NCI-H187 treated with DMSO at 0.1 percent for 48 hours (cell line): Measurements from ENCODE around the gene PCDHGA4.
"Not testable (repeated sequence)": the region's sequence is repeated elsewhere in the genome, so short reads cannot be mapped to it uniquely, and the experiment has no call there.

Experiments used
- DNase-seq: peaks from one replicate; lab custom pipeline; 2025; lab: John Stamatoyannopoulos, UW

The PCDHGA4 gene

GRCh38 chr5:141349917-141350619, 4.8 kb upstream of the PCDHGA4 start, which contains the start of gene PCDHGB1:
TSS of gene PCDHGB1 (plus strand) at chr5:141350099. CDS start at chr5:141350261, 162 bp downstream.
- DNase-seq = no peak

DNA sequence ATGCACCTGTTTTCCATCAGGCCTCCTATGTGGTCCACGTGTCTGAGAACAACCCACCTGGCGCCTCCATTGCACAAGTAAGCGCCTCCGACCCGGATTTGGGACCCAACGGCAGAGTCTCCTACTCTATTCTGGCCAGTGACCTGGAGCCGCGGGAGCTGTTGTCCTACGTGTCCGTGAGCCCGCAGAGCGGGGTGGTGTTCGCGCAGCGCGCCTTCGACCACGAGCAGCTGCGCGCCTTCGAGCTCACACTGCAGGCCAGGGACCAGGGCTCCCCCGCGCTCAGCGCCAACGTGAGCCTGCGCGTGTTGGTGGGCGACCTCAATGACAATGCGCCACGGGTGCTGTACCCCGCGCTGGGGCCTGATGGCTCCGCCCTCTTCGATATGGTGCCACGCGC, 3.2 kb upstream of the PCDHGA4 start:
- no peak for DNase-seq

DNA sequence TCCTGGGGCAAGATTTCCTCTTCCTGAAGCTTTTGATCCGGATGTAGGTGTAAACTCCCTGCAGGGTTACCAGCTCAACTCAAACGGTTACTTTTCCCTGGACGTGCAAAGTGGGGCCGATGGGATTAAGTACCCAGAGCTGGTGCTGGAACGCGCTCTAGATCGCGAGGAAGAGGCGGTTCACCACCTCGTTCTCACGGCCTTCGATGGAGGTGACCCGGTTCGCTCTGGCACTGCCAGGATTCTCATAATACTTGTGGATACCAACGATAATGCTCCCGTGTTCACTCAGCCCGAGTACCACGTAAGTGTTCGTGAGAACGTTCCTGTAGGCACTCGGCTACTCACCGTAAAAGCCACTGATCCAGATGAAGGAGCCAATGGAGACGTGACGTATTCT, 820 bp downstream of the PCDHGA4 start:
- DNase-seq = no peak

DNA sequence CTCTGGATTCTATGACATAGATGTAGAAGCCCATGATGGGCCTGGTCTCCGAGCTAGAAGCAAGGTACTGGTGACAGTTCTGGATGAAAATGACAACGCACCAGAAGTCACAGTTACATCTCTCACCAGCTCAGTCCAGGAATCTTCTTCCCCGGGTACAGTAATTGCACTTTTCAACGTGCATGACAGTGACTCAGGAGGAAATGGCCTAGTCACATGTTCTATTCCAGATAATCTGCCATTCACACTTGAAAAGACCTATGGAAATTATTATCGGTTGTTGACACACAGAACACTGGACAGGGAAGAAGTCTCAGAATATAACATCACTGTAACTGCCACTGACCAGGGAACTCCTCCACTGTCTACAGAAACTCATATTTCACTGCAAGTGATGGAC, 1.3 kb downstream of the PCDHGA4 start:
- DNase-seq = no peak

- no peak for DNase-seq
Observed at GRCh38 chr5:141356950-141357349, 2.1 kb downstream of the PCDHGA4 start.

GRCh38 chr5:141359790-141360426, 5.1 kb downstream of the PCDHGA4 start, which contains the start of gene PCDHGB2:
TSS of gene PCDHGB2 (plus strand) at chr5:141359994. CDS start at chr5:141360136, 142 bp downstream.
- no peak for DNase-seq

- no peak for DNase-seq
Observed at GRCh38 chr5:141360685-141361084, 5.9 kb downstream of the PCDHGA4 start.

- DNase-seq = no peak
Observed at GRCh38 chr5:141362719-141363118, 7.9 kb downstream of the PCDHGA4 start.

DNA sequence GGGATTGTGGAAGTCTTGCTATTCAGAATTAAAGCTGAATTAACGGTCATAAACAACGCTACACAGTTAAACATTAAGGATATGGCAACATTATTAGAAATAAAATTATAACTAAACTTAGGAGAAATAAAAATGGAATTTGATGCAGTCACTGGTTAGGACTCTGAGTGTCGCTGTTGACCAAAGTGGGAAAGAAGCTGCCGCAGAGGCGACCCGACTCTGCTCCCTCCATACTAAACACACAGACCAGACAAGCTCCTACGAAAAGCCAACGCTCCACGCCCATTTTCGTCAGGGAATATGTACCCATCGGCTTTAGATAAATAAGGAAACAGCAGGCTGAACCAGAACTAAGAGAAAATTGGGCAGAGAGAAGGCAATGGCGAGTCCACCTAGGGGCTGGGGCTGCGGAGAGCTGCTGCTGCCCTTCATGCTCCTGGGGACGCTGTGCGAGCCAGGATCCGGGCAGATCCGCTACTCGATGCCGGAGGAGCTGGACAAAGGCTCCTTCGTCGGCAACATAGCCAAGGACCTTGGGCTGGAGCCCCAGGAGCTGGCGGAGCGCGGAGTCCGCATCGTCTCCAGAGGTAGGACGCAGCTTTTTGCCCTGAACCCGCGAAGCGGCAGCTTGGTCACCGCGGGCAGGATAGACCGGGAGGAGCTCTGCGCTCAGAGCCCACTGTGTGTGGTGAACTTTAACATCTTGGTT, 9.3 kb downstream of the PCDHGA4 start, which contains the start of gene PCDHGA5:
PCDHGA5 (plus strand) TSS at position 211 of the 709 bp plus-strand sequence; CDS start at position 380, 169 bp downstream.
- DNase-seq = no peak

GRCh38 chr5:141366016-141366896, 11.4 kb downstream of the PCDHGA4 start:
- DNase-seq = no peak

GRCh38 chr5:141369994-141370848, 15.4 kb downstream of the PCDHGA4 start, which contains the start of gene PCDHGB3:
TSS of gene PCDHGB3 (plus strand) at chr5:141370242. CDS start at chr5:141370395, 153 bp downstream.
- DNase-seq = no peak

GRCh38 chr5:141371572-141372475, 17.0 kb downstream of the PCDHGA4 start:
- no peak for DNase-seq

DNA sequence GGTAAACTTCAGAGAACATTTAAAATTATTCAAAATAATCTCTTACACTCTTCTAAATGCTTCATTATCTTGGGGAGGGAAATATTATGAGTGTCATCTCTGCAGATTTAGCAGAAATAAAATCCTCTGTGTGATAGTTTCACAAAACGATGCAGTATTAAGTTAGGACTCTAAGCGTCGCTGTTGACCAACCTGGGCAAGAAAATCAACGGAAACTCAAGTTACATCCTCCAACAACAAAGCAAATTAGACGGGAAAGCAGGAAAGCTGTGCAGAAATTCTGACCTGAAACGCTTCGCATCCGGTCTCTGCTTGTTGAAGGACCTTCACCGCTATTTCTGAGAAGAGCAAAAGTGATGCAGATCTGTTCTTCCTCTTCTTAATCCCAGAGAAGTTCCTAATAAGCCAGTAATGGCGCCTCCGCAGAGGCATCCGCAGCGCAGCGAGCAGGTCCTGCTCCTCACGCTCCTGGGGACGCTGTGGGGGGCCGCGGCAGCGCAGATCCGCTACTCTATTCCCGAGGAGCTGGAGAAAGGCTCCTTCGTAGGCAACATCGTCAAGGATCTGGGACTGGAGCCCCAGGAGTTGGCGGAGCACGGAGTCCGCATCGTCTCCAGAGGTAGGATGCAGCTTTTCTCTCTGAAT, 19.0 kb downstream of the PCDHGA4 start, which contains the start of gene PCDHGA6:
PCDHGA6 (plus strand) TSS at position 219 of the 645 bp plus-strand sequence; CDS start at position 412, 193 bp downstream.
- no peak for DNase-seq

DNA sequence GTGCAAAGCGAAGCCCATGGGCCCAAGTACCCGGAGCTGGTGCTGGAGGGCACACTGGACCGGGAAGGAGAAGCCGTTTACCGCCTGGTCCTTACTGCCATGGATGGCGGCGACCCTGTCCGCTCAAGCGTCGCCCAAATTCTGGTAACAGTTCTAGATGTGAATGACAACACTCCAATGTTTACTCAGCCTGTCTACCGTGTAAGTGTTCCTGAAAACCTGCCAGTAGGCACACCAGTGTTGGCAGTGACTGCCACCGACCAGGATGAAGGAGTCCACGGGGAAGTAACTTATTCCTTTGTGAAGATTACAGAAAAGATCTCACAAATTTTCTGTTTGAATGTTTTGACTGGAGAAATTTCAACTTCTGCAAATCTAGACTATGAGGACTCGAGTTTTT, 19.8 kb downstream of the PCDHGA4 start:
- no peak for DNase-seq

- DNase-seq = not testable (repeated sequence)
Observed at GRCh38 chr5:141375444-141376155, 20.8 kb downstream of the PCDHGA4 start.

DNA sequence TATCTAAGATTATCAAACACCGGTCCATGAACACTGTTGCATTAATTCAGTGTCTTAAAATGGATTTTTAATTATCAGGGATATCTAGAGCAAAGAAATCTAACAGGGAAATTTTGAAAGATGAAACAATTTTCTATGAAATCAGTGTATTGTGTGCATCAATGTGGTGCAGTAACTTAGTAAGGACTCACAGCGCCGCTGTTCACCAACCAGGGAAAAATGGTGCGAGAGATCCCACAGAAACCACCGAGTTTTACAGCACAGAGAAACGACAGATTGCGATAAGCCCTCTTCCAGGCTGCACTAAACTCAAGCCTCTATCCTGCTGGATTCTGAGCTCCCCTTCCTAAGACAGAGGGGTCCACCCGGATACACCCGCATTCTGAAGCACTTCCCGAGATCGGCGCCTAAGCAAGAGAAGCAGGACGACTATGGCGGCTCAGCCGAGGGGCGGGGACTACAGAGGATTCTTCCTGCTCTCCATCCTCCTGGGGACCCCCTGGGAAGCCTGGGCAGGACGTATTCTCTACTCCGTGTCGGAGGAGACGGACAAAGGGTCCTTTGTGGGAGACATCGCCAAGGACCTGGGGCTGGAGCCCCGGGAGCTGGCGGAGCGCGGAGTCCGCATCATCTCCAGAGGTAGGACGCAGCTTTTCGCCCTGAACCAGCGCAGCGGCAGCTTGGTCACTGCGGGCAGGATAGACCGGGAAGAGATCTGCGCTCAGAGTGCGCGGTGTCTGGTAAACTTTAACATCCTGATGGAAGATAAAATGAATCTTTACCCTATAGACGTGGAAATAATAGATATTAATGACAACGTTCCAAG, 27.9 kb downstream of the PCDHGA4 start, which contains the start of gene PCDHGA7:
PCDHGA7 (plus strand) TSS at position 274 of the 826 bp plus-strand sequence; CDS start at position 432, 158 bp downstream.
- DNase-seq = no peak

DNA sequence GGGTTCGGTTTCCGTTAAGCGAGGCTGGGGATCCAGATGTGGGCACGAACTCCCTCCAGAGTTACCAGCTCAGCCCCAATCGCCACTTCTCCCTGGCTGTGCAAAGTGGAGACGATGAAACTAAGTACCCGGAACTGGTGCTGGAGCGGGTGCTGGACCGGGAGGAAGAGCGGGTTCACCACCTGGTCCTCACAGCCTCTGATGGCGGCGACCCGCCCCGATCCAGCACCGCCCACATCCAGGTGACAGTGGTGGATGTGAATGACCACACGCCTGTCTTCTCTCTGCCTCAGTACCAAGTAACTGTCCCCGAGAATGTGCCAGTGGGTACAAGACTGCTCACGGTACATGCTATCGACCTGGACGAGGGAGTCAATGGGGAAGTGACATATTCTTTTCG, 28.5 kb downstream of the PCDHGA4 start:
- no peak for DNase-seq
